ENCODE measurements around the gene SYP. TPM values are rescaled to one million over a fixed set of nuclear protein-coding genes. Genes with fewer than 3 reads are reported as not detected.
A peak's percentile ranks its signal among the peaks of the same experiment; 100 is the strongest.

The SYP gene
- total RNA-seq, 4 donors from 2014 or later = 5.5 to 11.0 (median 6.7) TPM; not detected in 1

DNA sequence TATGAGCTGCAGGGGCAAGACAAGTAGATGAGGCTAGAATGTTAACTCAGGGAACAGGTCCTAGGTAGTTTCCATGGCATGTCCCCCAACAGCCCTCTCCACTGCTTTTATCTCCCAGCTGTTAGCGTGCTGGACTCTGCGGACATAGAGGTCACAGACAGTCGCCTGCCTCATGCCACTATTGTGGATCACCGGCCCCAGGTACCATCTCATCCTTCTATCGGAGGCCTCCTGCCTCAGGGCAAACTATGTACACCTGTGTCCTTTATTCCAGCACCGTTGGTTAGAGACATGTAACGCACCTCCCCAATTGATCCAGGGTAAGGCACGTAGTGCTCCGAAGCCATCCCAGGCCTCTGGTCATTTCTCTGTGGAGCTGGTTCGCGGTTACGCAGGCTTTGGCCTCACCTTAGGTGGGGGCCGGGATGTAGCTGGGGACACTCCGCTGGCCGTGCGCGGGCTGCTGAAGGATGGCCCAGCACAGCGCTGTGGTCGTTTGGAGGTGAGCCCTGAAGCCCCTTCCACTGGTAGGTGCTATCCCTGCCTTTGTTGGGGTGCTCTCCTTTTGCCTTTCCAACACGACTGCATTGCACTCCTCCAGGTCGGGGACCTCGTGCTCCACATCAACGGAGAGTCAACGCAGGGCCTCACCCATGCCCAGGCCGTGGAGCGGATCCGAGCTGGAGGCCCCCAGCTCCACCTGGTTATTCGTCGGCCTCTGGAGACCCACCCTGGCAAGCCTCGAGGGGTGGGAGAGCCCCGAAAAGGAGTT is 35.2 kb downstream of the SYP start:
- Histone ChIP-seq H3K36me3 (no peaks in the 10 kb centered on the region), H3K27me3 (no peaks in the 10 kb centered on the region), H3K4me3 (no peak overlapping the region), H3K27ac (peak overlapping the region in 3 of 4 donors; percentile 79 to 98 (median 95)), H3K9me3 (no peaks in the 10 kb centered on the region), H3K4me1 (peaks cover 0 to 14% (median 0%) of the 10 kb centered on the region in 4 donors)
- DNase-seq = no peak
- TF ChIP-seq CTCF (IDR thresholded peaks at IDR 0.05) = no peak

GRCh38 chrX:49163555-49164419 is 36.2 kb downstream of the SYP start:
- peak overlapping the region; percentile 33 to 57 (median 42) for H3K4me3 ChIP-seq
- H3K4me1 ChIP-seq = peaks cover 0 to 14% (median 0%) of the 10 kb centered on the region in 4 donors
- no peaks in the 10 kb centered on the region for H3K9me3 ChIP-seq

DNA sequence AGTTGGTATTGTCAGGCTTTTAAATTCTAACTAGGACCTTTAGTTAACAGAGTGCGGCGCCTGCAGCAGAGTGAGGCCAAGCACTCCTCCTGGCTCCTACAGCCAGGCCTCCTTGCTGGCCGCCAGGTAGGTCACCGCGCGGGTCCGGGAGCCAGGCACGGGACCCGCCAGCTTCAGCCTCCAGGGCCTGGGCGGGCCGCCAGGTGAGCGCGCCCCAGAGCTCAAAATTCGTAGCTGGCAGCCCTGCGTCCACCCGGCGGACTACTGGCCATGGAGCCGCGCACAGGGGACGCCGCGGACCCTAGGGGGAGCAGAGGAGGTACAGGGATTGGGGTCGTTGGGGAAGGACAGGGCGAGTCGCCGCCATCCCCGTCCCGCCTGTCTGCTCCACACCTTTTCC is 37.4 kb downstream of the SYP start, which contains the start of gene MAGIX:
TSS of gene MAGIX (plus strand) at position 139 of the 400 bp plus-strand sequence. CDS start at position 271, 132 bp downstream.
- H3K4me3 ChIP-seq = peak within 1 kb of the TSS; percentile 33 to 57 (median 42)
- TF ChIP-seq CTCF (IDR thresholded peaks at IDR 0.05) = no peak
- TF ChIP-seq POLR2A (IDR thresholded peaks at IDR 0.05) = no peak
- no peaks in the 10 kb centered on the region for H3K36me3 ChIP-seq
- H3K27ac ChIP-seq = peak within 1 kb of the TSS; percentile 79 to 98 (median 92)
- DNase-seq = no peak
- peaks cover 0 to 14% (median 0%) of the 10 kb centered on the region in 4 donors for H3K4me1 ChIP-seq
- H3K27me3 ChIP-seq = no peaks in the 10 kb centered on the region
- H3K9me3 ChIP-seq = no peaks in the 10 kb centered on the region

More at GRCh38 chrX:49163555-49164419, 36.2 kb downstream of the SYP start:
- H3K36me3 ChIP-seq = no peaks in the 10 kb centered on the region
- H3K27me3 ChIP-seq = no peaks in the 10 kb centered on the region
- peak; percentile 75 to 93 (median 88) for DNase-seq
- peak overlapping the region; percentile 79 to 98 (median 92) for H3K27ac ChIP-seq
- TF ChIP-seq POLR2A (IDR thresholded peaks at IDR 0.05) = peak in 1 of 2 donors; percentile 67
- TF ChIP-seq CTCF (IDR thresholded peaks at IDR 0.05) = peak; percentile 70 to 94 (median 86)

GRCh38 chrX:49161632-49162031 is 38.4 kb downstream of the SYP start:
- no peaks in the 10 kb centered on the region for H3K27me3 ChIP-seq
- no peak for DNase-seq
- no peak overlapping the region for H3K4me3 ChIP-seq
- H3K27ac ChIP-seq = no peak overlapping the region
- no peak for TF ChIP-seq POLR2A (IDR thresholded peaks at IDR 0.05)
- no peak for TF ChIP-seq CTCF (IDR thresholded peaks at IDR 0.05)
- H3K36me3 ChIP-seq = no peaks in the 10 kb centered on the region
- H3K4me1 ChIP-seq = peaks cover 0 to 14% (median 0%) of the 10 kb centered on the region in 4 donors
- no peaks in the 10 kb centered on the region for H3K9me3 ChIP-seq

DNA sequence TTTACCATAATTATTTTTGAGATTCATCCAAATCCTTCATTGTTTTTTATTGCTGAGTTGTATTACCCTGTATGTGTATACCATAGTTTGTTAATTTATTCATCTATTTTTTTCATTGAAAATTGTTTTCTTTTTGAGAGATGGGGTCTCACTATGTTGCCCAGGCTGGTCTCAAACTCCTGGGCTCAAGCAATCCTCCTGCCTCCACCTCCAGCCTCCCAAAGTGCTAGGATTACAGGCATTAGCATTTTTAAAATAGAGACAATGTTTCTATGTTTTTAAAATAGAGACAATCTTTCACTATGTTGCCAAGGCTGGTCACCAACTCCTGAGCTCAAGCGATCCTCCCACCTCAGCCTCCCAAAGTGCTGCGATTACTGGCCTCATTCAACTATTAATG is 39.1 kb downstream of the SYP start:
- no peaks in the 10 kb centered on the region for H3K27me3 ChIP-seq
- no peak overlapping the region for H3K4me3 ChIP-seq
- H3K27ac ChIP-seq = no peak overlapping the region
- peaks cover 0 to 12% (median 0%) of the 10 kb centered on the region in 4 donors for H3K4me1 ChIP-seq
- DNase-seq = no peak
- H3K9me3 ChIP-seq = no peaks in the 10 kb centered on the region
- no peaks in the 10 kb centered on the region for H3K36me3 ChIP-seq
- TF ChIP-seq POLR2A (IDR thresholded peaks at IDR 0.05) (no peak), CTCF (IDR thresholded peaks at IDR 0.05) (no peak)
